ENCODE measurements around the gene TAB2.
"Not testable (repeated sequence)": the region's sequence is repeated elsewhere in the genome, so short reads cannot be mapped to it uniquely, and the experiment has no call there.

The TAB2 gene

GRCh38 chr6:149446791-149447376 lies 129.4 kb downstream of the TAB2 start:
- DNase-seq, result no peak

- DNase-seq, result no peak
These were observed 131.4 kb downstream of the TAB2 start for GRCh38 chr6:149448821-149449453.

- no peak for DNase-seq
These were observed 132.5 kb downstream of the TAB2 start for GRCh38 chr6:149449831-149450678.

GRCh38 chr6:149450679-149451375 lies 133.3 kb downstream of the TAB2 start:
- DNase-seq, result no peak

- no peak for DNase-seq
These were observed 134.0 kb downstream of the TAB2 start for GRCh38 chr6:149451376-149452036.

- DNase-seq, result no peak
These were observed 134.8 kb downstream of the TAB2 start for GRCh38 chr6:149452037-149452939.

GRCh38 chr6:149453597-149454345 lies 136.3 kb downstream of the TAB2 start:
- no peak for DNase-seq

- peak; percentile 82 for DNase-seq
These were observed 136.9 kb downstream of the TAB2 start for GRCh38 chr6:149454346-149454848.

- DNase-seq, result no peak
These were observed 137.7 kb downstream of the TAB2 start for GRCh38 chr6:149455031-149455732.

GRCh38 chr6:149456311-149457021 lies 139.0 kb downstream of the TAB2 start:
- no peak for DNase-seq

- DNase-seq, result no peak
These were observed 139.9 kb downstream of the TAB2 start for GRCh38 chr6:149457316-149457884.

GRCh38 chr6:149458196-149458595 lies 140.7 kb downstream of the TAB2 start:
- no peak for DNase-seq

GRCh38 chr6:149458806-149459205 lies 141.3 kb downstream of the TAB2 start:
- no peak for DNase-seq

- no peak for DNase-seq
These were observed 142.2 kb downstream of the TAB2 start for GRCh38 chr6:149459761-149460160.

- DNase-seq, result not testable (repeated sequence)
These were observed 142.7 kb downstream of the TAB2 start for GRCh38 chr6:149460249-149460648.
